Suprapubic skin (tissue), 4 donors: ENCODE data around the gene SULT2B1. TPM values are rescaled to one million over a fixed set of nuclear protein-coding genes. Genes with fewer than 3 reads are reported as not detected.

ENCODE experiments used
- DNase-seq, 2 donors: peaks; one replicate each; pipeline ENCODE4 v3.0.0-alpha.2; 2019; ENCODE audit warnings: low spot score in 2 of 2
- H3K27ac ChIP-seq: fragments of 200-600 bp; sonication (generic); one replicate; pipeline ENCODE4 v1.5.1; 2019
- H3K27me3 ChIP-seq: fragments of 200-600 bp; sonication (generic); one replicate; pipeline ENCODE4 v1.5.1; 2019
- H3K36me3 ChIP-seq: fragments of 200-600 bp; sonication (generic); one replicate; pipeline ENCODE4 v1.5.1; 2019
- H3K4me1 ChIP-seq: fragments of 200-600 bp; sonication (generic); one replicate; pipeline ENCODE4 v1.5.1; 2019
- H3K4me3 ChIP-seq: fragments of 200-600 bp; sonication (generic); one replicate; pipeline ENCODE4 v1.5.1; 2019; ENCODE audit warnings: mild to moderate bottlenecking
- H3K9me3 ChIP-seq: fragments of 200-600 bp; sonication (generic); one replicate; pipeline ENCODE4 v1.5.1; 2019
- CTCF ChIP-seq, 2 donors: fragments of 200-600 bp in 1 of 2; fragments of 450-650 bp in 1 of 2; sonication (generic) in 1 of 2; IDR thresholded peaks; one replicate each; pipeline ENCODE4 v1.5.1; 2016 to 2019; ENCODE audit warnings: antibody characterized with exemption in 2 of 2, mild to moderate bottlenecking in 1 of 2, moderate library complexity in 1 of 2
- EP300 ChIP-seq: sonication (generic); formaldehyde crosslinking; IDR thresholded peaks from one replicate; pipeline ENCODE4 v1.6.1; 2017; ENCODE audit warnings: antibody characterized with exemption
- POLR2A ChIP-seq, 2 donors: fragments of 450-650 bp; IDR thresholded peaks; one replicate each; pipeline ENCODE4 v1.6.1; 2017; ENCODE audit warnings: antibody characterized with exemption in 2 of 2, mild to moderate bottlenecking in 2 of 2, moderate library complexity in 2 of 2
- POLR2AphosphoS5 ChIP-seq, 3 donors: sonication (generic); formaldehyde crosslinking; IDR thresholded peaks; one replicate each; pipeline ENCODE4 v1.6.1; 2017; ENCODE audit warnings: antibody characterized with exemption in 3 of 3
- WGBS: methylation state at CpG from one replicate; pipeline ENCODE4 v1.1.5; 2018; 5-methylcytosine and 5-hydroxymethylcytosine counted together
- total RNA-seq, 4 donors: library from RNA; depleted of rRNA; stranded (reverse); fragments of >200 nt; gene quantifications; one replicate each; pipeline ENCODE4 v1.1.0, GENCODE V29; 2016

The SULT2B1 gene
- total RNA-seq, 4 donors from 2014 or later = 26.0 to 162 (median 122) TPM

GRCh38 chr19:48646722-48647216 is 94.8 kb downstream of the SULT2B1 start:
- Histone ChIP-seq H3K9me3 (no peaks in the 10 kb centered on the region), H3K36me3 (no peaks in the 10 kb centered on the region), H3K27ac (peak overlapping the region; percentile 91), H3K4me3 (peak overlapping the region; percentile 68), H3K27me3 (no peaks in the 10 kb centered on the region), H3K4me1 (peaks cover 33% of the 10 kb centered on the region)
- TF ChIP-seq POLR2A (IDR thresholded peaks at IDR 0.05) (no peak), POLR2AphosphoS5 (IDR thresholded peaks at IDR 0.05) (no peak)
- 9% methylated on average over 10 of the region's 10 CpGs for WGBS
- DNase-seq = no peak

GRCh38 chr19:48648134-48648533 is 96.2 kb downstream of the SULT2B1 start:
- TF ChIP-seq EP300 = no peak
- no peak for TF ChIP-seq POLR2AphosphoS5 (IDR thresholded peaks at IDR 0.05)
- TF ChIP-seq CTCF (IDR thresholded peaks at IDR 0.05) = no peak
- no peak for TF ChIP-seq POLR2A (IDR thresholded peaks at IDR 0.05)
- Histone ChIP-seq H3K36me3 (no peaks in the 10 kb centered on the region), H3K4me3 (no peak overlapping the region), H3K27ac (no peak overlapping the region), H3K9me3 (no peaks in the 10 kb centered on the region), H3K27me3 (no peaks in the 10 kb centered on the region), H3K4me1 (peaks cover 33% of the 10 kb centered on the region)
- WGBS = 69% methylated on average over 2 of the region's 2 CpGs
- no peak for DNase-seq

Other genes with a start within 250 kb of the SULT2B1 start
- gene EMP3, start 226.6 kb upstream of the SULT2B1 start, total RNA-seq = 10 to 100 TPM in 3 of 4 donors, 1 to 10 TPM in 1; 9.3 to 22.5 (median 13.2) TPM
- 10 to 100 TPM in 2 of 4 donors, 1 to 10 TPM in 2; 7.8 to 14.7 (median 9.3) TPM for gene TMEM143, start 188.2 kb upstream of the SULT2B1 start, total RNA-seq
- not detected for gene SYNGR4, start 187.8 kb upstream of the SULT2B1 start, total RNA-seq
- gene KDELR1, start 160.6 kb upstream of the SULT2B1 start, total RNA-seq = 10 to 100 TPM; 77.3 to 94.1 (median 87.7) TPM
- gene GRIN2D, start 158.5 kb upstream of the SULT2B1 start, total RNA-seq = 1 to 10 TPM in 2 of 4 donors, under 1 TPM in 2; 0.38 to 1.4 (median 0.94) TPM
- 10 to 100 TPM; 24.5 to 53.4 (median 40.1) TPM for gene GRWD1, start 106.2 kb upstream of the SULT2B1 start, total RNA-seq
- gene KCNJ14, start 96.6 kb upstream of the SULT2B1 start, total RNA-seq = 1 to 10 TPM; 4.2 to 4.7 (median 4.6) TPM
- 10 to 100 TPM; 54.9 to 86.5 (median 63.2) TPM for gene CYTH2, start 82.8 kb upstream of the SULT2B1 start, total RNA-seq
- gene LMTK3, start 40.3 kb upstream of the SULT2B1 start, total RNA-seq = 1 to 10 TPM; 1.3 to 3.5 (median 1.6) TPM
- 1 to 10 TPM; 2.1 to 3.6 (median 2.8) TPM for gene SPACA4, start 54.6 kb downstream of the SULT2B1 start, total RNA-seq
- 1 to 10 TPM in 2 of 4 donors, under 1 TPM in 2; 0.87 to 5.1 (median 1.1) TPM for gene FAM83E, start 62.9 kb downstream of the SULT2B1 start, total RNA-seq
- gene RPL18, start 67.0 kb downstream of the SULT2B1 start, total RNA-seq = 1,000 to 10,000 TPM; 2,067 to 3,423 (median 3,271) TPM
- gene SPHK2, start 67.3 kb downstream of the SULT2B1 start, total RNA-seq = 1 to 10 TPM; 3.9 to 9.9 (median 5.6) TPM
- gene DBP, start 85.2 kb downstream of the SULT2B1 start, total RNA-seq = 10 to 100 TPM; 11.2 to 22.3 (median 17.8) TPM
- gene CA11, start 94.0 kb downstream of the SULT2B1 start, total RNA-seq = 10 to 100 TPM in 2 of 4 donors, 1 to 10 TPM in 2; 8.8 to 11.0 (median 9.7) TPM
- 1 to 10 TPM in 2 of 4 donors, under 1 TPM in 2; 0.64 to 2.2 (median 1.3) TPM for gene NTN5, start 120.8 kb downstream of the SULT2B1 start, total RNA-seq
- gene FUT2, start 143.8 kb downstream of the SULT2B1 start, total RNA-seq = 10 to 100 TPM in 1 of 4 donors, 1 to 10 TPM in 3; 2.1 to 17.4 (median 4.9) TPM
- gene MAMSTR, start 167.6 kb downstream of the SULT2B1 start, total RNA-seq = 1 to 10 TPM in 3 of 4 donors, under 1 TPM in 1; 0.57 to 1.6 (median 1.5) TPM
- 10 to 100 TPM in 1 of 4 donors, 1 to 10 TPM in 3; 5.1 to 16.1 (median 6.5) TPM for gene RASIP1, start 188.4 kb downstream of the SULT2B1 start, total RNA-seq
- gene IZUMO1, start 194.7 kb downstream of the SULT2B1 start, total RNA-seq = under 1 TPM in 2 of 4 donors, not detected in 2; 0.40 to 0.45 TPM
- 1 to 10 TPM; 1.2 to 3.9 (median 2.6) TPM for gene FUT1, start 200.5 kb downstream of the SULT2B1 start, total RNA-seq
- gene FGF21, start 203.4 kb downstream of the SULT2B1 start, total RNA-seq = not detected